Peyer's patch (tissue), 4 donors: ENCODE results near the gene CDA.

Source experiments
- CTCF ChIP-seq, 6 experiments: fragments of 450-650 bp in 4 of 6; fragments of 200-600 bp in 2 of 6; sonication (generic) in 1 of 6; IDR thresholded peaks; one replicate each; pipeline ENCODE4 v1.5.1; 2017 to 2019; ENCODE audit warnings: antibody characterized with exemption in 6 of 6, mild to moderate bottlenecking in 3 of 6, moderate library complexity in 1 of 6
- POLR2A ChIP-seq, 2 donors: fragments of 450-650 bp; IDR thresholded peaks; one replicate each; pipeline ENCODE4 v1.5.1; 2017; ENCODE audit warnings: antibody characterized with exemption in 2 of 2, mild to moderate bottlenecking in 2 of 2, moderate library complexity in 2 of 2

GRCh38 chr1:20558191-20558590 is 30.7 kb upstream of the CDA start:
- no peak for TF ChIP-seq POLR2A (IDR thresholded peaks at IDR 0.05)
- no peak for TF ChIP-seq CTCF (IDR thresholded peaks at IDR 0.05)
